ENCODE measurements around the gene SGCB.

The SGCB gene

DNA sequence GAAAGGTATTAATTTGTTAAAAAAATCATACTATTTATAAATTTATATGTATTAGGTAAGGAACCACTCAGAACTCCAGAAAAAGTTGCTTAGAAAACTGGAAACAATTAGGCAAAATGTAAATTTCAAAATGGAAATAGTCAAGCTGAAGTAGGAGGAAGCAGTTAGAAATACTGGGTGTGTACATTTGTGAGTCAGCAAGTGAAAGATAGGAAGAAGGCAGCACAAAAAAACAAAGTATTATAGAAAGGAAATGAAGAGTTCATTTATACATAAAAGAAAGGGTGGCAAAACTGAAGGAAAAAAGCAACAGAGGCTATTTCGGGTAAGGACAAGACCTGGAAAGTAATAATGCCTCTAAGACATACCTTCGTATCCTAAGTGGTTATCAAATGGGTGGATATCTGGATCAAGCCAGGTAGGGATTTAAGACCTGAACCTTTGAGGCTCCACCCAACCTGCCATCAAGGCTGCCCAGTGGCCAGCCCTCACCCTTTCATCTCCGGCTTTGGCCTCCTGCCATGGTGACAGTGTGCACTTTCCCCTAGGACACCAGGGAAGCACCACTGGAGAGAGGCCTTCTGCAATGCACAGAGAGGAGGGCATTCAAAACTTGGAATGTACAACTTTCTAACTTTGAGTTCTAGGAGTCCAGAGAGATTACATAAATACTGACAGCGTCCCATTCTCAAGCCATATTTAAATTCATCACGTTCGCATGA lies 18.0 kb downstream of the SGCB start, which contains the start of gene LRRC66:
Gene LRRC66, minus strand, starts transcription at position 428 of the 722 bp plus-strand sequence. CDS start 2,750 bp downstream, outside the sequence.
- DNase-seq (ENCODE audit: insufficient read length, low spot score) (no peak), FAIRE-seq (no peak)

DNA sequence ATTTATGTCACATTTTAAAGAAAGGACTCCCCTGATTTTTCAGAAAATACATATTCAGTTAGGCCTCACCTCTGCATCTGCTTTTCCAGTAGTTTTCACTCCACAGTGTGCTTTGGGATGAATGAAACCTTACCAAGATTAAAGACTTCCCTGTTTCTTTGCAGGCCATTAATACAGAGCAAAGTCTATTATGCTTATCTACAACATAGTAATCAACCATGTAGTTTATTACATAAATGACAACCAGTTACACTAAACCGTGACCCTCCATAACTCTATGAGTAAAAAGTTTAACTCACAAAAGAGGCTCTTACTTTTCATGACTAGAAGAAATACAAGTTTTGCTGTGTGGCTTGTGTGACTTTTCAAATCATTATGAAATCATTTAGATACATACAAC lies 20.3 kb downstream of the SGCB start:
- DNase-seq (ENCODE audit: insufficient read length, low spot score): no peak
- FAIRE-seq: no peak

DNA sequence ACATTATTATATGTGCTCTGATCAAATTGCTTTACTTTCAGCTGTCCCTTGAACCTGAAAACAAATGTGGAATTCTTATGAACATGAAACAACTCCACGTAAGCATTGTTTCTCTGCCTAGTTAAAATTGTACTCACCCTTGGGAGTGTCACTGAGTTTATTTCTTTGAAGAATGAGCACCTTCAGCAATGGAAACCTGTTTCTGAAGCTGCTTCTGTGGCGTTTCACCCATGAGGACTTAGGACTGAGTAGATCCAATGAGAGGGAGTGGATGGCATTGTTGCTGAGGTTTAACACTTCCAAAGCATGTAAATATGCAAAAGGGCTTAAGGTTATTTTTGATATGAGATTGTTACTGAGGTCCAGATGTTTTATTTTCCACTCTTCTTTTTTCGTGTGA lies 21.1 kb downstream of the SGCB start:
- DNase-seq (ENCODE audit: insufficient read length, low spot score): no peak
- no peak for FAIRE-seq

DNA sequence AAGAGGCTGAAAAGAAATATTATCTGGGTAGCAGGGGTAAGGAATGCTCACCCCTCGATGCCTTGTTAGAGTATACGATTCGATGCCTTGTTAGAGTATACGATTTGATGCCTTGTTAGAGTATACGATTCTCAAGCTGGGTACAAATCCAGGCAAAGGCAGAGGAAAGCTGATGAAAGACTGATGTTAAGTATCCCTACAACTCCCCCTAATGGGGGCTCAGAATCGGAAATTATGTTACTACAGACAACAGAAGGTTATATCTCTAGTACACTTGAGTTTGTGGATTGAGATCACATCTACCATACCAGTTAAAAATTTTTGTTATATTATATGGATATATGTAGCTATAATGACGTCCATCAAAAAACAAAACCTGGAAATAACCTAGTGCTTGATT lies 22.7 kb downstream of the SGCB start:
- FAIRE-seq (no peak), DNase-seq (ENCODE audit: insufficient read length, low spot score) (no peak)

DNA sequence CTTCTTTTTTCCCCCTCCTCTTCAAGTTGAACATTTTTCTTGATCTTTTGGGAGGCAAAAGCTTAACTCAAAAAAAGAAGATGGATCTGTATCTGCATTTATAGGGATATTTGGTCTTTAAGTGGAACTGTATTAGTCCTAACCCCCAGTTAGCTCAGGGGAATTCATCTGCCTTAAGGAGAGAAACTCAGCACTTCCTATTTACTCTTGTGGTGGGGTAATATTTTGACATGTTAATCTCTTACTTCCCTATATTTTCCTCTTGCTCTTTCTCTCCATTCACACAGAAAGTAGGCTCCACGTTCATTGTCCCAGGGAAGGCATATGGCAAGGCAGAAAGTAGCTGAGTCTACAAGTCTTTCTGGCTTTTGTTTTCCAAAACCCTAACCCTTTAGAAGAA lies 23.2 kb downstream of the SGCB start:
- no peak for FAIRE-seq
- no peak for DNase-seq (ENCODE audit: insufficient read length, low spot score)

DNA sequence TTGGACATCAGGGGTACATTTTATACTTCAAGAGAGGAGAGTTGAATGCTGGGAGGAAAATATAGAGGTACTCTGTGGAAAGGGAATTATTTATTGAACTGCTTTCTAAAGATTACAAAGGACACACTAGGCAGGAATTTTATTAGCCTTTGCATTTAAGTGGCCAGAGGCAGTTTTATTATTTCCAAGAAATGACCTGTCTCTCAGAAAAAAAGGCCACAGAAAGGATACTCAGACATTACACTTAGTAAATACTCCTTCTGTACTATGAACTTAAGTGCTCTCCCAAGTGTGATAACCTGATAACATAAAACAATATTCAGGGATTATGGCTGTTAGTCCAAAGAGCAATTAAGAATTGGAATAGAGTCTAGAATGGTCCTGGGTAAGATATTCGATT lies 25.4 kb downstream of the SGCB start:
- FAIRE-seq (no peak), DNase-seq (ENCODE audit: insufficient read length, low spot score) (no peak)

DNA sequence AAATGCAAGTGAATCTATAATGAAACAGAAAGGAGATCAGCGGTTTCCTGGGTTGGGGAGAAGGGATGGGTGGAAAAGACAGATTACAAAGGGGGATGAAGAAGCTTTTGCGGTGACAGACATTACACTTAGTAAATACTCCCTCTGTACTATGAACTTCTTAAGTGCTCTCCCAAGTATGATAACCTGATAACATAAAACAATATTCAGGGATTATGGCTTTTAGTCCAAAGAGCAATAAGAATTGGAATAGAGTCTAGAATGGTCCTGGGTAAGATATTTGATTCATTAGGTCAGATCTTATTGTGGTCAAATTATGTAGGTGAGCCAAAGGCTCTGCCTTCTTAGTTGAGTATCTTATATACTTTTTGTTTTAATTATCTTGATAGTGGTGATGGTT lies 27.1 kb downstream of the SGCB start:
- DNase-seq (ENCODE audit: insufficient read length, low spot score): no peak
- FAIRE-seq: no peak

DNA sequence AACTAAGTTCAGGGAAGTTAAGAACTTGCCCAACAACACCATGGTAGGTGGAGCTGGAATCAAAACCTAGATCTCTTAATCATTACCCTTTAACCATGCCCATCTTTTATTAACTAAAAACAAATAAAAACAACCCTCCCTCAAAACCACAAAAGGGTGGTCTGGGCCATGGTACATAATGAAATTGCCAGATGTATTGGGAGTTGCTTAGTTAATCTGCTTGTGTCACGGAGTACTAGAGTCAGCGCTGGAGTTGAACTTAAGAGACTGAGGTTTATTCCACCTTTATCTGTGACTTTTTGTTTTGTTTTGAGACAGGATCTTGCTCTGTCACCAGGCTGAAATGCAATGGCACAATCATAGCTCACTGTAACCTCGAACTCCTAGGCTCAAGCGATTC lies 31.2 kb downstream of the SGCB start:
- no peak for DNase-seq (ENCODE audit: insufficient read length, low spot score)
- no peak for FAIRE-seq

DNA sequence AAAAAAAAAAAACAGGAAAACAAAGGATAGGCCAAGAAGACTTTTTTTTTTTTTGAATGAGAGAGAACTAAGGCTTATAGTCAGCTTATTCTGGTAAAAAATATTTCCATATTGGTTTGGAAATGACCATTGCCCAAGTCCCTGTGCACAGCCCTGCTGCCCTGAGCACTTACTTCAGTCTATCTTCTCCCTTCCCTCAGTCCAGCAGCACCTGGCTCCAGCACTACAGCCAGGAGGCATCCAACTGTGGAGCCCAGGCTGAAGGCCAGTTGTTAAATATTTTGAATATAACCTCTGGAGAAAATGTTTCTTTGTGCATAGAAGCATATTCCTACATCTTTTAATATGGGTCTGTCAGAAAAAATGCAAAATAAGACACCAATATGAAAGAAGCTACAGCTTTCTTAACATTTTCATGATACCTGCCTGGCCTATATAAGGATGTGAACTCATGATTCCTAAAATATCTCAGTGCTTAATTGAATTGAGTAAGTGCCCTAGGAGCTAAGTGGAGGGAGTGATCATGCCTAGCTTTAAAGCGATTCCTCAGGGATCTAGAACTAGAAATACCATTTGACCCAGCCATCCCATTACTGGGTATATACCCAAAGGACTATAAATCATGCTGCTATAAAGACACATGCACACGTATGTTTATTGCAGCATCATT lies 32.4 kb downstream of the SGCB start:
- no peak for FAIRE-seq
- DNase-seq (ENCODE audit: insufficient read length, low spot score): no peak

DNA sequence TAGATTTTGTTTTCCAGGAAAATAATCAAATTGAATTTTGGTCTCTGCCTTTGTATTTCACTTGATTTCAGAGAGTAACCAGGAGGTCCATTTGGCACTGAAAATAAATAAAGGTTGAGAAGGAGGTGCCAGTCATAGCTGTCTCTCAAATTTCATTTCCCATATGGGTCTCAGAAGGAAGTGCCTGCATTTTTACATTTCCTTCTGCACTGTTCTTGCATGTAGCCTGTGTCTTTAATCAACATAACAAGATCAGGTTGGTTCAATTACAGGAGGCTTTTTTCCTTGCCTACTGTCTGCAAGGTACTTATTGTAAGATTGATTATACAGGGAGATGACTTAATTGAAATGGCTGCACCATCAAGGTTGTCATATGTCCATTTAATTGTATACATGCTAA lies 33.7 kb downstream of the SGCB start:
- no peak for FAIRE-seq
- DNase-seq (ENCODE audit: insufficient read length, low spot score): no peak

DNA sequence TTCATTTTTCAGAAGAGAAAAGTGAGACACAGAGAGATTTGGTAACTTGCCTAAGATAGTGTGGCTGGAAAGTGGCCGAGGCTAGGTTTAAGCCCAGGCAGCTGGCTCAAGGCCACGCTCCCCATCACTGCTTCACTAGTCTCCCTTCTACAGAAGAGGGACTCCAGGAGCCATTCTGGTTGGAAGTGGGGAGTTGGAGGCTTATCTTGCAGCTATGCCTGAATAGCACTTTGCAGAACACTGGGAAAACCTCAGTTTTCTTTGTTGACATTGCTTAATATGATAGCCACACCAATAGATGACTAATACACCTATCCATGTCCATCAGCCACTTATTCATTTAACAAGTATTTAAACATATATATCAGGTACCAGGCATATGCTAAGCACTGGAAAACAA lies 36.5 kb downstream of the SGCB start:
- no peak for FAIRE-seq

DNA sequence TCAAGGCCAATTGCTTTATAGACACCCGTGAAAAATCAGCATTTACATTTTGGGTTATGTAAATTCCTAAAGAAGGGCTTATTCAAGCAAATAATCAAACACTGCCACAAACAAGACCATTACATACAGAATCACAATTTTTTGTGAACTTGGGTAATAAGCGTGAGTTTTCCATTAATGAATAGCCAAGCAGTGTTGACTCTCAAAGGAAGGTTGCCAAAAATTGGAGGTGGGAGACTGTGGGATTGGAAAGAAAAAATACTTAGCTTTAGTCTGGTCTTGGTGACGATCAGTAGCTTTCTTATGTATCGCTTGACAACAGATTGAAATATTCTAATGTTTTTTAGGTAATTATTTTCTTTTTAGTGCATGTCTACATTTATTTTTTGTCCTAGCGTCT lies 38.8 kb downstream of the SGCB start:
- FAIRE-seq (no peak), DNase-seq (ENCODE audit: insufficient read length, low spot score) (no peak)

More for the DNA sequence above, 36.5 kb downstream of the SGCB start:
- no peak for DNase-seq (ENCODE audit: insufficient read length, low spot score)

DNA sequence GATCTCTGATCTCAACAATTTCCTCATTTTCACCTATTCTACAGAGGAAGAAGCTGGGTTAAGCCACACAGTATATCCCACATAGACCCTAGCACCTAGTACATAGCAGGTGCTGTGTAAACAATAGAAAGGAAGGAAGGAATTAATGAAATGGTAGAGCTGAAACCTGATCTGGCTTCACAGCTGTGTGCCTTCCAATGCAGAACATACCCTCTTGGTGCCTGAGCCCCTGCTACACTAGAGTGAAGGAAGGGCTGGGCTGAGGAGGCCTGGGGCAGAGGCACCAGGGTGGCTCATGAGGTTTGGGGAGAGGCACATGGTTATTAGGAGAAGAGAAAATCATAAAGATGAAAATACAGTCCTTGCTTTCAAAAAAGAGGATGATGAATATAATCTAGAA lies 39.3 kb downstream of the SGCB start:
- DNase-seq (ENCODE audit: insufficient read length, low spot score) (no peak), FAIRE-seq (no peak)

DNA sequence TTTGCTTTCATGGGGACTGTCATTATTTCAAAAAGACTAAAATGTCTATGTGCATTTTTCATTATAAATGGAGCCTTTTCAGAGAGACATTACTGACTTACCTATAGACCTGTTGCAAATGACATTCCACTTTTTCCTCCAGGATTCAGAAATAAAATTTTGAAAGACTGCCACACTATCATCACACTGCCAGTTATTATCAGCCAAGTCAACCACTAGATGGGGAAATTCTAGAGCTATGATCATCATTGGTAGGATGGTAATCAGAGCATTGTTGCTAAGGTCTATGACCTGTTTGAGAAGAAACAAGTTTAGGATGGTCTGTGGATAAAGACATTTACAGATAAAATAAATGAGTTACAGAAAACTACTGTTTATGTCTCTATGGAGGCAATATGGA lies 40.5 kb downstream of the SGCB start:
- no peak for FAIRE-seq
- no peak for DNase-seq (ENCODE audit: insufficient read length, low spot score)

DNA sequence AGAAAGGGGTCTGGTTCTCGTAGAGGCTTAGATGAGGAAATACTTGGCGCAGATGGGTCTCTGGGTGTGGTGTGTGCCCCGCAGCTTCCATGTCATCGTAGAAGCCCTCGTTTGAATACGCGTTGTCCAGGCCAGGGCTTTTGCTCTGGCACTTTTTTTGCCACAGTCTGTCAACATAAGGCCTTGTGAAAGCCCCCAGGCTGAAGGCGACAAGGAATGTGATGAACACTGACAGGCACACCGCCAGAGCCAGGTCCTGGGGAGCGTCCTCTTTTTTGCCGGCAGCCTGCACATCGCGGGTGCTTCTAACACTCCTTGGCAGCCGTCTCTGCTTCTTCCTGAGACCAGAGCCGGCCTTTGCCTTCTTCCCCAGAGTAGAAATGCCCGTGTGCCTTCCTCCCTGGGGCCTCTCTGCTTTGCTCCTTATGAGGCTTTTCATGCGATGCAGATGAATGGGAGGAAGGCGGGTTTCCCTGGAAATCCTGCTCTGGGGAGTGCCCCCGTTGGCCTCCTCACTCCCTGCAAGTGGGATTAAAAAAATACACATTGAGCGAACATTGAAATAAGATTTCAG lies 42.4 kb downstream of the SGCB start:
- FAIRE-seq (no peak), DNase-seq (ENCODE audit: insufficient read length, low spot score) (no peak)

Data from HTR-8/SVneo (cell line).